Lower leg skin (tissue), 4 donors: ENCODE measurements around the gene ARHGAP23. TPM values are rescaled to one million over a fixed set of nuclear protein-coding genes. Genes with fewer than 3 reads are reported as not detected.

Source experiments
- DNase-seq, 2 donors: peaks; one replicate each; pipeline ENCODE4 v3.0.0-alpha.2; 2019; ENCODE audit warnings: low spot score in 2 of 2
- H3K4me3 ChIP-seq: fragments of 200-600 bp; sonication (generic); 2 replicates; pipeline ENCODE4 v1.5.1; 2017; ENCODE audit warnings: mild to moderate bottlenecking, low read depth; ENCODE audit not compliant: poor library complexity, severe bottlenecking
- POLR2A ChIP-seq, 2 donors: fragments of 450-650 bp; IDR thresholded peaks; one replicate each; pipeline ENCODE4 v1.6.1; 2016 to 2017; ENCODE audit warnings: antibody characterized with exemption in 2 of 2, mild to moderate bottlenecking in 1 of 2, moderate library complexity in 1 of 2
- WGBS, 2 donors: methylation state at CpG; one replicate each; pipeline ENCODE4 v1.1.5; 2018; 5-methylcytosine and 5-hydroxymethylcytosine counted together
- intact Hi-C: fragments of 100-400 bp; cut with DNase I; formaldehyde crosslinking; loops from one replicate; pipeline ENCODE4 v1.15.0; 2023; ENCODE audit warnings: low total_unique reads
- total RNA-seq, 4 donors: library from RNA; depleted of rRNA; stranded (reverse); fragments of >200 nt; gene quantifications; one replicate each; pipeline ENCODE4 v1.1.0, GENCODE V29; 2016
- TF ChIP-seq, protein P1 (sequence below), 3 donors: fragments of 450-650 bp; IDR thresholded peaks; one replicate each; pipeline ENCODE4 v1.5.1; 2016; ENCODE audit warnings: antibody characterized with exemption in 3 of 3, mild to moderate bottlenecking in 3 of 3, moderate library complexity in 2 of 3

Gene ARHGAP23
- total RNA-seq, 4 donors from 2014 or later, result 127 to 201 (median 149) TPM

GRCh38 chr17:38540514-38541045 is 112.3 kb downstream of the ARHGAP23 start:
- WGBS, 2 donors, result 80 to 84% methylated on average over 11 of the region's 11 CpGs

DNA sequence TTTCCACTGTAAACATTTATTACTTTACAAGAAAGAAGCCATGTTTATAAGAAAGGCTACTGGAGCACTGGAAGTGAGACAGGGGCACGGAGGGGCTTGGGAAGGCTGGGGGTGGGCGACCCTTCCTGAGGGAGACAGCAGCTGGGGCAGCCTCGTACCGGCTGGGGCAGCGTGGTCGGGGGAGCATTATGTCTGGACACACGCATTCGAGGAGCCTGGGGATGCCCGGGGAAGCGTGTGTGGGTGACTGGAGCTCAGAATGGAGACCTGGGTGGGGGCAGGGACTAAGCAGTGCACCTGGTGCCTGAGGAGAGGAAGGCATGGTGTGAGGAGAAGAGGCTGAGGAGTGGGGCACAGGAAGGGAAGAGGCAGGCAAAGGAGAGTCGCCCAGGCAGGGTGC is 113.0 kb downstream of the ARHGAP23 start:
- no peak overlapping the region for H3K4me3 ChIP-seq
- intact Hi-C loops, result no loop called here
- TF ChIP-seq, protein P1, sequence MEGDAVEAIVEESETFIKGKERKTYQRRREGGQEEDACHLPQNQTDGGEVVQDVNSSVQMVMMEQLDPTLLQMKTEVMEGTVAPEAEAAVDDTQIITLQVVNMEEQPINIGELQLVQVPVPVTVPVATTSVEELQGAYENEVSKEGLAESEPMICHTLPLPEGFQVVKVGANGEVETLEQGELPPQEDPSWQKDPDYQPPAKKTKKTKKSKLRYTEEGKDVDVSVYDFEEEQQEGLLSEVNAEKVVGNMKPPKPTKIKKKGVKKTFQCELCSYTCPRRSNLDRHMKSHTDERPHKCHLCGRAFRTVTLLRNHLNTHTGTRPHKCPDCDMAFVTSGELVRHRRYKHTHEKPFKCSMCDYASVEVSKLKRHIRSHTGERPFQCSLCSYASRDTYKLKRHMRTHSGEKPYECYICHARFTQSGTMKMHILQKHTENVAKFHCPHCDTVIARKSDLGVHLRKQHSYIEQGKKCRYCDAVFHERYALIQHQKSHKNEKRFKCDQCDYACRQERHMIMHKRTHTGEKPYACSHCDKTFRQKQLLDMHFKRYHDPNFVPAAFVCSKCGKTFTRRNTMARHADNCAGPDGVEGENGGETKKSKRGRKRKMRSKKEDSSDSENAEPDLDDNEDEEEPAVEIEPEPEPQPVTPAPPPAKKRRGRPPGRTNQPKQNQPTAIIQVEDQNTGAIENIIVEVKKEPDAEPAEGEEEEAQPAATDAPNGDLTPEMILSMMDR (IDR thresholded peaks at IDR 0.05), result no peak
- no peak for TF ChIP-seq POLR2A (IDR thresholded peaks at IDR 0.05)
- 76 to 85% methylated on average over 11 of the region's 11 CpGs for WGBS, 2 donors
- DNase-seq, result no peak

More at GRCh38 chr17:38540514-38541045, 112.3 kb downstream of the ARHGAP23 start:
- no peak for DNase-seq
- TF ChIP-seq, protein P1 (IDR thresholded peaks at IDR 0.05), result no peak
- no peak for TF ChIP-seq POLR2A (IDR thresholded peaks at IDR 0.05)
- intact Hi-C loops, result no loop called here
- H3K4me3 ChIP-seq, result no peak overlapping the region

DNA sequence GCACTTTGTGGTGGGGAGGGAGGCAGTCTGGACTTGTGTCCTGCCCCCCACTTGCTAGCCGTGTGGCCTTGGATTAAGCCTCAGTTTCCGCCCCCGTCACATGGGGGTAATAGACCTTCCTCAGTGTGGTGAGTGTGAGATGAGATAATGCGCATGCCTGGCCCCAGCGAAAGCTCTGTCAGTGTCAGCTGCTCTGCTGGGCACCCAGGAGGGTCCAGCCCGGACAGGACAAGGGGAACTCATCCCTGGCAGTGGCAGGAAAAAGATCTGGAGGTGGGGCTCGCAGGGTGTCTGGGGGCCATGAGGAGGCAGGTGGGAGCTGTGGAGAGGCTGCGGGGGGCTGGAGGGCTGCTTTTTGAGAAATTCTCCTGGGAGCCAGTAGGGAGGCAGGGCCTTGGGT is 114.0 kb downstream of the ARHGAP23 start:
- no peak overlapping the region for H3K4me3 ChIP-seq
- DNase-seq, result no peak
- WGBS, 2 donors, result 81 to 89% methylated on average over 8 of the region's 8 CpGs

GRCh38 chr17:38543403-38544174 is 115.3 kb downstream of the ARHGAP23 start:
- TF ChIP-seq, protein P1 (IDR thresholded peaks at IDR 0.05), result no peak
- no peak for TF ChIP-seq POLR2A (IDR thresholded peaks at IDR 0.05)
- intact Hi-C loops, result no loop called here
- no peak overlapping the region for H3K4me3 ChIP-seq
- no peak for DNase-seq
- WGBS, 2 donors, result 75 to 80% methylated on average over 19 to 20 of the region's 20 CpGs

More for the DNA sequence above, 114.0 kb downstream of the ARHGAP23 start:
- intact Hi-C loops, result no loop called here
- TF ChIP-seq POLR2A (IDR thresholded peaks at IDR 0.05), result no peak
- TF ChIP-seq, protein P1 (IDR thresholded peaks at IDR 0.05), result no peak

- TF ChIP-seq, protein P1 (IDR thresholded peaks at IDR 0.05), result no peak
- TF ChIP-seq POLR2A (IDR thresholded peaks at IDR 0.05), result no peak
- 76 to 79% methylated on average over 10 of the region's 10 CpGs for WGBS, 2 donors
- no peak for DNase-seq
- intact Hi-C loops, result no loop called here
- no peak overlapping the region for H3K4me3 ChIP-seq
These were observed 116.0 kb downstream of the ARHGAP23 start for GRCh38 chr17:38544175-38544838.
